AG04450 (cell line): ENCODE measurements around the gene GABRB1. TPM values are rescaled to one million over a fixed set of nuclear protein-coding genes. Genes with fewer than 3 reads are reported as not detected.

Experiments used
- CTCF ChIA-PET: fragments of 300-600, 350-600 bp; formaldehyde crosslinking; extraction: SDS; loops from one replicate; lab custom pipeline; 2022; ENCODE audit warnings: antibody characterized with exemption, inconsistent platforms; lab: Charles Lee
- POLR2A ChIA-PET: fragments of 350-600 bp; formaldehyde crosslinking; extraction: SDS; loops from one replicate; lab custom pipeline; 2021; ENCODE audit warnings: antibody characterized with exemption, inconsistent platforms; lab: Yijun Ruan, JAX
- DNase-seq: peaks from one replicate; pipeline ENCODE4 v3.0.0-alpha.2; 2011; ENCODE audit warnings: low read depth, low spot score
- H3K27ac ChIP-seq: one replicate; pipeline ENCODE4 v1.5.1; 2012; ENCODE audit warnings: low read depth, low read length, control low read depth
- H3K27me3 ChIP-seq: one replicate; pipeline ENCODE4 v1.6.0; 2012; ENCODE audit warnings: low read length; ENCODE audit not compliant: control insufficient read depth, insufficient read depth
- H3K4me3 ChIP-seq: 2 replicates; pipeline ENCODE4 v1.5.1; 2011; ENCODE audit warnings: mild to moderate bottlenecking, low read depth, low read length, control low read depth
- H3K9me3 ChIP-seq: 2 replicates; pipeline ENCODE4 v1.5.1; 2012; ENCODE audit warnings: low read length; ENCODE audit not compliant: control insufficient read depth, insufficient read depth
- CTCF ChIP-seq: IDR thresholded peaks from 2 replicates; pipeline ENCODE4 v1.5.1; 2011; ENCODE audit warnings: low read depth, low read length, control low read depth, inconsistent platforms
- polyA plus RNA-seq: library from polyadenylated mRNA; depleted of rRNA; stranded (reverse); fragments of >200 nt; gene quantifications from 2 replicates; pipeline ENCODE4 v1.2.3, GENCODE V29; 2011

The GABRB1 gene
- polyA plus RNA-seq, 1 experiment, result 8.1 TPM

- peak; percentile 32; the same call in 1 of the 2 replicates for TF ChIP-seq CTCF
- ChIA-PET CTCF (interaction anchor here (0.6 to 1.4 kb wide), 8 partner anchors 10 to 107 kb away, joined by 3 to 7 read pairs (median 4); no protein-coding TSS in a partner anchor), POLR2A (interaction anchor here (0.6 to 1.3 kb wide), 5 partner anchors 12 to 907 kb away, joined by 3 to 12 read pairs (median 4); partner anchors contain the start of genes ATP10D and NFXL1)
- peak; percentile 90 for DNase-seq
- H3K9me3 ChIP-seq, result no peaks in the 10 kb centered on the region
- H3K27me3 ChIP-seq, result no peaks in the 10 kb centered on the region
- H3K4me3 ChIP-seq, result peak within 1 kb of the TSS; percentile 81
- no peak within 1 kb of the TSS for H3K27ac ChIP-seq
Measured at GRCh38 chr4:47463235-47463956, 432.0 kb downstream of the GABRB1 start, which contains the start of gene COMMD8. Gene COMMD8 (minus strand): TSS chr4:47463702. CDS start chr4:47463651, 51 bp downstream.

GRCh38 chr4:47465004-47465403 is 433.6 kb downstream of the GABRB1 start:
- H3K27me3 ChIP-seq, result no peaks in the 10 kb centered on the region
- no peaks in the 10 kb centered on the region for H3K9me3 ChIP-seq
- no peak overlapping the region for H3K4me3 ChIP-seq
- ChIA-PET POLR2A (no interaction called here), CTCF (interaction anchor here (0.9 kb wide), 1 partner anchor 99 kb away, joined by 3 read pairs; no protein-coding TSS in a partner anchor)
- no peak for TF ChIP-seq CTCF
- H3K27ac ChIP-seq, result no peak overlapping the region
- no peak for DNase-seq

GRCh38 chr4:47466056-47466785 is 434.9 kb downstream of the GABRB1 start:
- no peak for TF ChIP-seq CTCF
- POLR2A ChIA-PET, result no interaction called here
- no peak for DNase-seq

GRCh38 chr4:47468706-47469365 is 437.5 kb downstream of the GABRB1 start:
- Histone ChIP-seq H3K27ac (no peak overlapping the region), H3K4me3 (no peak overlapping the region), H3K9me3 (no peaks in the 10 kb centered on the region), H3K27me3 (no peaks in the 10 kb centered on the region)
- POLR2A ChIA-PET, result no interaction called here
- CTCF ChIA-PET, result interaction anchor here (1.0 kb wide), 1 partner anchor 15 kb away, joined by 3 read pairs; no protein-coding TSS in a partner anchor
- no peak for TF ChIP-seq CTCF
- no peak for DNase-seq

More at GRCh38 chr4:47466056-47466785, 434.9 kb downstream of the GABRB1 start:
- Histone ChIP-seq H3K27me3 (no peaks in the 10 kb centered on the region), H3K27ac (no peak overlapping the region), H3K4me3 (no peak overlapping the region), H3K9me3 (no peaks in the 10 kb centered on the region)
- CTCF ChIA-PET, result interaction anchor here (0.6 kb wide), 2 partner anchors 19 to 379 kb away, joined by 3 read pairs; no protein-coding TSS in a partner anchor
